ENCODE measurements around the gene ZSCAN20. TPM values are rescaled to one million over a fixed set of nuclear protein-coding genes. Genes with fewer than 3 reads are reported as not detected.

Gene ZSCAN20
- total RNA-seq, 2 experiments from 2014 or later = 3.9 to 4.0 TPM

GRCh38 chr1:33512226-33513011 is 40.0 kb downstream of the ZSCAN20 start:
- ChIA-PET POLR2A (no interaction called here), CTCF (ENCODE audit: unreplicated experiment) (no interaction called here)
- H2AFZ ChIP-seq (ENCODE audit: low read length) = no peak overlapping the region
- no peak overlapping the region for H3K27ac ChIP-seq (ENCODE audit: low read depth, low read length, poor library complexity, severe bottlenecking)
- H3K4me3 ChIP-seq (ENCODE audit: low read depth, low read length, poor library complexity, severe bottlenecking) = no peak overlapping the region
- no peaks in the 10 kb centered on the region for H3K4me1 ChIP-seq (ENCODE audit: insufficient read depth, low read length, poor library complexity, severe bottlenecking)
- no peaks in the 10 kb centered on the region for H3K9me2 ChIP-seq (ENCODE audit: insufficient read depth, low read length)
- TF ChIP-seq, protein P1, sequence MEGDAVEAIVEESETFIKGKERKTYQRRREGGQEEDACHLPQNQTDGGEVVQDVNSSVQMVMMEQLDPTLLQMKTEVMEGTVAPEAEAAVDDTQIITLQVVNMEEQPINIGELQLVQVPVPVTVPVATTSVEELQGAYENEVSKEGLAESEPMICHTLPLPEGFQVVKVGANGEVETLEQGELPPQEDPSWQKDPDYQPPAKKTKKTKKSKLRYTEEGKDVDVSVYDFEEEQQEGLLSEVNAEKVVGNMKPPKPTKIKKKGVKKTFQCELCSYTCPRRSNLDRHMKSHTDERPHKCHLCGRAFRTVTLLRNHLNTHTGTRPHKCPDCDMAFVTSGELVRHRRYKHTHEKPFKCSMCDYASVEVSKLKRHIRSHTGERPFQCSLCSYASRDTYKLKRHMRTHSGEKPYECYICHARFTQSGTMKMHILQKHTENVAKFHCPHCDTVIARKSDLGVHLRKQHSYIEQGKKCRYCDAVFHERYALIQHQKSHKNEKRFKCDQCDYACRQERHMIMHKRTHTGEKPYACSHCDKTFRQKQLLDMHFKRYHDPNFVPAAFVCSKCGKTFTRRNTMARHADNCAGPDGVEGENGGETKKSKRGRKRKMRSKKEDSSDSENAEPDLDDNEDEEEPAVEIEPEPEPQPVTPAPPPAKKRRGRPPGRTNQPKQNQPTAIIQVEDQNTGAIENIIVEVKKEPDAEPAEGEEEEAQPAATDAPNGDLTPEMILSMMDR (conservative IDR thresholded peaks at IDR 0.05; ENCODE audit: low read length) = no peak
- TF ChIP-seq EZH2phosphoT487 (IDR thresholded peaks at IDR 0.05; ENCODE audit: borderline replicate concordance, low read depth, low read length) = no peak
- BruUV-seq (replicated peaks) = no TSS peak
- no peaks in the 10 kb centered on the region for H3K79me2 ChIP-seq (ENCODE audit: insufficient read depth, low read depth, low read length)
- no peak overlapping the region for H3K4me2 ChIP-seq (ENCODE audit: low read length)
- no peaks in the 10 kb centered on the region for H4K20me1 ChIP-seq (ENCODE audit: insufficient read depth, low read length)
- intact Hi-C loops (cut with micrococcal nuclease; ENCODE audit: unreplicated experiment) = no loop called here
- no peaks in the 10 kb centered on the region for H3K36me3 ChIP-seq (ENCODE audit: insufficient read depth, low read length)
- no peaks in the 10 kb centered on the region for H3K9me3 ChIP-seq (ENCODE audit: low read length)
- no peak for DNase-seq (ENCODE audit: low spot score)

DNA sequence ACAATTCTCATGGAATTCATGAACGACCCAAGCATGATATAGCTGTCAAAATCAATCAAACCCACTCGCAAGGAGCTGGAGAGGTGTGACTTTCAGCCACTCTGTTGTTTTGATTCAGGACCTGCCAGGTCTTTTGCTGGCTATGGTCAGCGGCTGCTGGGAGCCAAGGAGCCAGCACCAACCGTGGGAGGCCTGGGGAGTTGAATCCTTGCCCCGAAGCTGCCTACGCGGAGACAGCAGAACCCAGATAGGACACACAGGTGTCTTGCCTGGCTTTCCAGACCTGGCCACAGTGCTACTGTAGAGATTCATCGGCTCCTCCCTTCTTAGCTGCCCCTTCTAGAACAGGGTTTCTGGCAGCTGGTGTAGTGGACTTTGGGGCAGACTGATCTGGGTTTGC is 42.7 kb downstream of the ZSCAN20 start:
- ChIA-PET CTCF (ENCODE audit: unreplicated experiment) (no interaction called here), POLR2A (no interaction called here)
- H3K79me2 ChIP-seq (ENCODE audit: insufficient read depth, low read depth, low read length) = no peaks in the 10 kb centered on the region
- no peak overlapping the region for H3K4me3 ChIP-seq (ENCODE audit: low read depth, low read length, poor library complexity, severe bottlenecking)
- no peaks in the 10 kb centered on the region for H3K36me3 ChIP-seq (ENCODE audit: insufficient read depth, low read length)
- no peak overlapping the region for H3K27ac ChIP-seq (ENCODE audit: low read depth, low read length, poor library complexity, severe bottlenecking)
- no peak for DNase-seq (ENCODE audit: low spot score)
- H3K4me1 ChIP-seq (ENCODE audit: insufficient read depth, low read length, poor library complexity, severe bottlenecking) = no peaks in the 10 kb centered on the region
- H2AFZ ChIP-seq (ENCODE audit: low read length) = no peak overlapping the region
- TF ChIP-seq EZH2phosphoT487 (IDR thresholded peaks at IDR 0.05; ENCODE audit: borderline replicate concordance, low read depth, low read length) = no peak
- TF ChIP-seq, protein P1 (conservative IDR thresholded peaks at IDR 0.05; ENCODE audit: low read length) = no peak
- intact Hi-C loops (cut with micrococcal nuclease; ENCODE audit: unreplicated experiment) = no loop called here
- H3K4me2 ChIP-seq (ENCODE audit: low read length) = no peak overlapping the region
- no TSS peak for BruUV-seq (replicated peaks)
- no peaks in the 10 kb centered on the region for H3K9me3 ChIP-seq (ENCODE audit: low read length)
- H4K20me1 ChIP-seq (ENCODE audit: insufficient read depth, low read length) = no peaks in the 10 kb centered on the region
- no peaks in the 10 kb centered on the region for H3K9me2 ChIP-seq (ENCODE audit: insufficient read depth, low read length)

DNA sequence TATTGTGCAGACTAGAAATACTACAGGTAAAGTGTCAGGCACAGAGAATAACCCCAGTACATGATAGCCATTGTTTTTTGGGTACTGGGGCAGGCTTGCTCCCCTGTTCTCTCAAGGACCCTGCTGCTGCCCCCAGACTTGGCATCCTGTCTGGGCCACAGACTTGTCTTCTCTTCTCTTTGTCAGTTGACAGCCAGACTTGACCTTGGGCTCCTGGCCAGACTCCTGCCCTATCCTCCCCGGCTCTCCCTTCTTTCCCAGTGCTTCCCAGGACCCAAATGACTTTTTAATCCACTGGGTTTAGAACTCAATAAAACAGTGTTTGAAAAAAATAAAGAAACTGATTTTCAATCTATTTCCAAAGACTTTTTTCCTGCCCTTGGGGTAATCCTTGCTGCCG is 43.2 kb downstream of the ZSCAN20 start:
- no TSS peak for BruUV-seq (replicated peaks)
- H3K4me3 ChIP-seq (ENCODE audit: low read depth, low read length, poor library complexity, severe bottlenecking) = no peak overlapping the region
- H3K4me2 ChIP-seq (ENCODE audit: low read length) = no peak overlapping the region
- intact Hi-C loops (cut with micrococcal nuclease; ENCODE audit: unreplicated experiment) = no loop called here
- no peaks in the 10 kb centered on the region for H4K20me1 ChIP-seq (ENCODE audit: insufficient read depth, low read length)
- H3K9me2 ChIP-seq (ENCODE audit: insufficient read depth, low read length) = no peaks in the 10 kb centered on the region
- no peak overlapping the region for H2AFZ ChIP-seq (ENCODE audit: low read length)
- CTCF ChIA-PET (ENCODE audit: unreplicated experiment) = no interaction called here
- H3K9me3 ChIP-seq (ENCODE audit: low read length) = no peaks in the 10 kb centered on the region
- no peak for TF ChIP-seq EZH2phosphoT487 (IDR thresholded peaks at IDR 0.05; ENCODE audit: borderline replicate concordance, low read depth, low read length)
- DNase-seq (ENCODE audit: low spot score) = no peak
- H3K4me1 ChIP-seq (ENCODE audit: insufficient read depth, low read length, poor library complexity, severe bottlenecking) = no peaks in the 10 kb centered on the region
- no peak overlapping the region for H3K27ac ChIP-seq (ENCODE audit: low read depth, low read length, poor library complexity, severe bottlenecking)
- POLR2A ChIA-PET = no interaction called here
- no peaks in the 10 kb centered on the region for H3K36me3 ChIP-seq (ENCODE audit: insufficient read depth, low read length)
- H3K79me2 ChIP-seq (ENCODE audit: insufficient read depth, low read depth, low read length) = no peaks in the 10 kb centered on the region

Data from OCI-LY7 (cell line).